Stimulated activated CD8-positive, alpha-beta memory T cell treated with anti-CD3 and anti-CD28 coated beads, Interleukin-15, amount 100 ng/mL, for 1 hour (primary cell): ENCODE data around the gene FOXN3.

ENCODE experiments used
- DNase-seq: peaks from one replicate; pipeline ENCODE4 v3.0.0-alpha.2; 2020; ENCODE audit warnings: low read depth

The FOXN3 gene

GRCh38 chr14:89197623-89198022, 219.4 kb downstream of the FOXN3 start:
- no peak for DNase-seq

GRCh38 chr14:89196545-89196944, 220.5 kb downstream of the FOXN3 start:
- no peak for DNase-seq

GRCh38 chr14:89194376-89194775, 222.7 kb downstream of the FOXN3 start:
- no peak for DNase-seq

GRCh38 chr14:89190765-89191513, 226.1 kb downstream of the FOXN3 start:
- no peak for DNase-seq

- no peak for DNase-seq
These were observed 228.5 kb downstream of the FOXN3 start for GRCh38 chr14:89188492-89188891.

GRCh38 chr14:89187501-89187900, 229.5 kb downstream of the FOXN3 start:
- DNase-seq, result no peak

GRCh38 chr14:89186856-89187376, 230.1 kb downstream of the FOXN3 start:
- DNase-seq, result no peak

GRCh38 chr14:89185919-89186855, 230.8 kb downstream of the FOXN3 start:
- DNase-seq, result no peak

GRCh38 chr14:89184952-89185351, 232.1 kb downstream of the FOXN3 start:
- DNase-seq, result no peak

GRCh38 chr14:89182326-89182725, 234.7 kb downstream of the FOXN3 start:
- no peak for DNase-seq

GRCh38 chr14:89180546-89180945, 236.5 kb downstream of the FOXN3 start:
- DNase-seq, result no peak

- no peak for DNase-seq
These were observed 237.1 kb downstream of the FOXN3 start for GRCh38 chr14:89179891-89180404.

- DNase-seq, result no peak
These were observed 238.1 kb downstream of the FOXN3 start for GRCh38 chr14:89178800-89179535.

GRCh38 chr14:89178376-89178775, 238.7 kb downstream of the FOXN3 start:
- no peak for DNase-seq

GRCh38 chr14:89175881-89176799, 240.9 kb downstream of the FOXN3 start:
- no peak for DNase-seq

- no peak for DNase-seq
These were observed 245.4 kb downstream of the FOXN3 start for GRCh38 chr14:89171628-89172027.

GRCh38 chr14:89171168-89171567, 245.9 kb downstream of the FOXN3 start:
- no peak for DNase-seq

- DNase-seq, result no peak
These were observed 249.3 kb downstream of the FOXN3 start for GRCh38 chr14:89167705-89168104.

- no peak for DNase-seq
These were observed 250.4 kb downstream of the FOXN3 start for GRCh38 chr14:89166633-89167032.

GRCh38 chr14:89165189-89166181, 251.5 kb downstream of the FOXN3 start:
- no peak for DNase-seq
